GM12801 (cell line): Measurements from ENCODE around the gene KLK12.

Experiments used
- TF ChIP-seq, protein P1 (sequence below): IDR thresholded peaks from one replicate; pipeline ENCODE4 v1.5.1; 2011; ENCODE audit warnings: control low read depth; ENCODE audit not compliant: insufficient read length; ENCODE audit errors: extremely low read depth

Gene KLK12

DNA sequence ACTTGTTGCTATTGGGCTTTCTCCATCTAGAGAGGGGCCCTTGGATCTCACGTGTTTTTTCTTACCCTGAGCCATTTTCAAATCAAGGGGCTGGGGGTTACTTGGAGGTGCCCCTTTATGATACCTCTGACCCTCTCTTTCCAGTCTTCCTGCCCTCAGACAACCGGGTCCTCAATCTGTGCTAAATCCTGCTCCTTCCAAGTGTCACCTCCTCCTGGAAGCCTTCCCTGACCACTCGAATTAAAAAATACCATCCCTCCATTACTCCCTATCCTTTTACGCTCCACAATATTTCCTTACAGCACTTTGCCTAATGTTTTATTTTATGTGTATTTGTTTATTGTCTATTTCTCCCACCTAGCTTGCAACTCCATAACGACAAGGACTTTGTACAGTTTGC lies 36.7 kb downstream of the KLK12 start:
- TF ChIP-seq, protein P1, sequence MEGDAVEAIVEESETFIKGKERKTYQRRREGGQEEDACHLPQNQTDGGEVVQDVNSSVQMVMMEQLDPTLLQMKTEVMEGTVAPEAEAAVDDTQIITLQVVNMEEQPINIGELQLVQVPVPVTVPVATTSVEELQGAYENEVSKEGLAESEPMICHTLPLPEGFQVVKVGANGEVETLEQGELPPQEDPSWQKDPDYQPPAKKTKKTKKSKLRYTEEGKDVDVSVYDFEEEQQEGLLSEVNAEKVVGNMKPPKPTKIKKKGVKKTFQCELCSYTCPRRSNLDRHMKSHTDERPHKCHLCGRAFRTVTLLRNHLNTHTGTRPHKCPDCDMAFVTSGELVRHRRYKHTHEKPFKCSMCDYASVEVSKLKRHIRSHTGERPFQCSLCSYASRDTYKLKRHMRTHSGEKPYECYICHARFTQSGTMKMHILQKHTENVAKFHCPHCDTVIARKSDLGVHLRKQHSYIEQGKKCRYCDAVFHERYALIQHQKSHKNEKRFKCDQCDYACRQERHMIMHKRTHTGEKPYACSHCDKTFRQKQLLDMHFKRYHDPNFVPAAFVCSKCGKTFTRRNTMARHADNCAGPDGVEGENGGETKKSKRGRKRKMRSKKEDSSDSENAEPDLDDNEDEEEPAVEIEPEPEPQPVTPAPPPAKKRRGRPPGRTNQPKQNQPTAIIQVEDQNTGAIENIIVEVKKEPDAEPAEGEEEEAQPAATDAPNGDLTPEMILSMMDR, result no peak

DNA sequence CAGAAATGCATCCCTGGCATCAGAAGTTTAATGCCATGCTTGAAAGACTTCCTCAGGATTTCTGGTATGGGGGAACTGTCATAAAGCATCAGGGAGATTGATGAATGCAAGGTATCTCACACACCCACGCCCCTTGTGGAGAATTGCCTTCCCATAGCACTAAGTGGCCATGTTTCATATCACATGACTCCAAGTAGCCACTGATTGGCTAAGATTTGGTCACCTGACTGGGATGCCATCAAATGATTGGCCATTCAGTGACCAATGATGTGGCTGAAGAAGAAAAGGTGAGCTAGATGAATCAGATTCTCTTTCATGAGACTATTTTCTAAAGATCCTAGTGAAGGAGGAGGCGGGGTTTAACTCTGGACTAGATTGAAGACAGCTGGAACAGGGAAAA lies 40.7 kb downstream of the KLK12 start:
- TF ChIP-seq, protein P1, result no peak

DNA sequence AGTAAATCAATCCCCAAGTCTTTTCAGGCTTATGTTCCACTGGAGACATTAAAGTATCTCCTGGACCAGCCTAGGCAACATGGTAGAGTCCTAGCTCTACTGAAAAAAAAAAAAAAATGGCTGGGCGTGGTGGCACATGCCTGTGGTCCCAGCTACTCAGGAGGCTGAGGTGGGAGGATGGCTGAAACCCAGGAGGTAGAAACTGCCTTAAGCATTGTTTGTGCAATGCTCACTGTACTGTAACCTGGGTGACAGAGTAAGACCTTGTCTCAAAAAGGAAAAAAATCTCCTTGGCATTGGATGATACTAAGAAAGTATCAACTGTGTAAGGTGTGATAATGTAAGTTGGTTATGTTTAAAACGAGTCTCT lies 42.2 kb downstream of the KLK12 start:
- TF ChIP-seq, protein P1, result no peak

DNA sequence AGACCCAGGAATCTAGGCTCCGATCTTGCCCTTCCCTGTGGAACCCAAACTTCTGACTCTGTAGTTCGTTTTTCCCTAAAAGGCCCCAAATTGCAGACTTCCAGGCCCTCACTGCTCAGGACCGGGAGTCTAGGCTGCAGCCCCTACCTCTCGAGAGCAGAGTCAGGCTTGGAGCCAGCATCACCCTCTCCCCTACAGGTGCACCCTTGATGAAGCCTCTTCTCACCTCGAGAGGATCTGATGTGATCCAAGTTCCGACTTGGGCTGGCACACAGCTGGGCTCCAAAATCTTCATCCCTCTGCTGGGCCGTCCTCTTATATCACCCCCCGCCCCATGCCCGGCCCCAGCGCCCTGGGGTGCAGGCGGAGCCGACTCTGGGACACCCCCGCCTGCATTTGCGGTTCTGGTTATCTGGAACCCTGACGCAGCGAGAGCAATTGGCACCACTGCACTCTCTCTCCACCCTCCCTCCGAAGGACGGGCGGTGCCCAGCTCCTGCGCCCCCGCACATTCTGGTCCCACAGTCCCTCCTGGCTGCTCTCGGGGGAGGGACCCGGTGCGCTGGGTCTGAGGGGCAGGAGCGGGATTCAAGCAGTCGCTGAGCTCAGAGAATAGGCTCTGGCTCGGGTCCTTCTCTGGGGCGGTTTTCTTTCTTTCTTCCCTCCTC lies 51.0 kb downstream of the KLK12 start, which contains the start of gene KLK7:
Gene KLK7 (minus strand): TSS at position 293 of the 668 bp plus-strand sequence. CDS start 1,518 bp downstream, outside the sequence.
- TF ChIP-seq, protein P1, result no peak

DNA sequence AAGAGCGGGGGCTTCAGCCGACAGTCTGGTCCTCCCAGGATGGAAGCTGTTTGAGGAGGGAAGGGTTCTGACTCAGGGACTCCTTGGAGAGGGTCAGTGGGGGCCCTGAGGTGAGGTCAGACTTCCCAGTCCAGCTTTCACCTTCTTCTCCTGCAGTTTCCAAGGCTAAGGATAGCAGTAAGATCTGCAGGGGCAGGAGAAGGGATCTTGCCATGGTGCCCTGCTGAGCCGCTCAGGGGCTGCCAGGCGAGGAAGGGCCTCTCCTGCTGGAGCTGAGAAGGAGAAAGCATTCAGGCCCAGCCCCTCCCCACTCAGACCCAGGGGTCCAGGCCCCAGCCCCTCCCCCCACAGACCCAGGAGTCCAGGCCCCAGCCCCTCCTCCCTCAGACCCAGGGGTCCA lies 52.6 kb downstream of the KLK12 start:
- TF ChIP-seq, protein P1, result no peak

DNA sequence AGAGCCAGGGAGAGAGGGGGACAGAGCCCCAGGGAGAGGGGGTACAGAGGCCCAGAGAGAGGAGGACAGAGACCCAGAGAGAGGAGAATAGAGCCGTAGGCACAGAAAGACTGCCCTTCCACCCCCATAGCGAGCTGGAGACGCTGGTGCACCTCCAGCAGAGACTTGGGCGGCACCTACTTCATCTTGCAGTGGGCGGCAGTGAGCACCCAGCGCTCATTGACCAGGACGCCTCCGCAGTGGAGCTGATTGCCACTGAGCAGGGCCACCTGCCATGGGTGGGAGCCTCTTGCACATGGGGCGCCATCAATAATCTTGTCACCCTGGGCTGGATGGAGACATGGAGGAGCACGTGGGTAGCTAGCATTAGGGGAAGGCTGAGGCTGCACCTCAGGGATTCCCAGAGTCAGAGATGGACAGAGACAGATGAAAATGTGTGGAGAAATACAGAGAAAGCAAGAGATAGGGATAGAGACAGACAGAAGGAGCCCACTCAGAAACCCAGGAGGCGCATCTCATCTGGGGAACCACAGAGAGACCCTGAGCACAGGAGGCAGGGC lies 53.1 kb downstream of the KLK12 start:
- TF ChIP-seq, protein P1, result no peak

DNA sequence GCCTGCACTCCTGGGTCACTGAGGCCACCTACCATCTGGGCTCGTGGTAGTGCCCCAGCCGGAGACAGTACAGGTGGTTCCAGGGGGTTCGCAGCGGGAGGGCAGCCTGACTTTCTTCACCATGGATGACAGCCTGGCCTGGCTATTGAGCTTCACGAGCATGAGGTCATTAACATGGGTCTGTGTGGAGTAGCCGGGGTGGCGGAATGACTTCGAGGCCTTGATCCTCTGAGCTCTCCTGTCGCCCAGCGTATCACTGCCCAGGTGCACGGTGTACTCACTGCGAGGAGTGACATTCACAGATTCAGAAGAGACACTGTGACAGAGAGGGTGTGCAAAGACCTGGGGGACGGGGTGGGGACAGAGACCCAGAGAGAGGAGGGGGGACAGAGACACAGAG lies 54.6 kb downstream of the KLK12 start:
- TF ChIP-seq, protein P1, result no peak
